GM21515 (cell line): ENCODE measurements around the gene AUTS2.

Experiments
- ATAC-seq: cut with Tn5 transposase; IDR thresholded peaks from one replicate; pipeline ENCODE4 v1.9.1; 2021; ENCODE audit not compliant: unreplicated experiment

AUTS2 gene

GRCh38 chr7:70152313-70152712 is 554.0 kb downstream of the AUTS2 start:
- ATAC-seq, result no peak

DNA sequence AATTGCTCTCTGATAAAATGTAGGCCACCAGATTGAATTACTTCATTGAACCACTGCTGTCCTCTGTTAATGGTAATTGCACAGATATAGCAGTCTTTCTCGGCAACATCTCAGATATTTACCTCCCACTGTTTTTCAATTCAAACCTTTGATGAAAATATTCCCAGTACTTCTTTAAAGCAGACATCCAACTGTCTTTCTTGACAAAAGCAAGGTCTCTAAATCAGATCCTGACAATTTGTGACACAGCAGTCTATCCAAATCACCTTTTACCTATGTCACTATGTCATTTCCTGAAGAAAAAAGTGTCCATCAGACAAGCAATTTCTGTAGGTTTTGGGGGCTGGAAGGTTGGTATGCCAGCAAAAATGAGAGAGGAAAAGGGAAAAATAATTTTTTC is 555.7 kb downstream of the AUTS2 start:
- ATAC-seq, result no peak

DNA sequence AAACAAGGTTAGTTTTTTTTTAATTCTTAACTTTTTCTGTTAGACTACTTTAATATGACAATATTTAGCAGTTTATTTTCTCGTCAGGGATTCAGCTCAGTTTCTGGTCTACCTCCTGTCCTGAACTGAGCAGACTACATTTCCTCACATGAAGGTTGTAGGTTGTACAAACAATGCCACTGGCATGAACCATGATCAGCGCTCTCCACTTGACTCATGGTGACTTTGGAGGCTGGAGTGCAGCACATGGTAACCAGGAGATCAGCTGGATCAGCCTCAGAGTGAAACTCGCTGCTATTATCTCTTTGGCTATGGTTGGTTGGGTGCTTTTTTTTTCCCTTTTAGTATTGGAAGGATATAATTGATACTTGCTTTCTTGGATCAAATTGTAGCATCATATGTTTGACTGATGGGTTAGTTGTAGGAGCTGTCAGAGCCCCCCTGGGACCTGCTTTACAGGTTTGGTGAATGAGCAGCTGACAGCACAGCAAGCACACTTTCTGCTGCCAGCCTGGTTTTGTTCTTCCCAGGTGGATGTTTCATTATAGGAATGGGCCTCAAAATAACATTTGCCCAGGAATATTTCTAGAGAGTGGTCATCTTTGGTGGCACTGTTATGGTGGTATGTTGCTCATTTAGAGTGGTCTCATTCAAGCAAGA is 556.4 kb downstream of the AUTS2 start:
- ATAC-seq, result no peak

- no peak for ATAC-seq
Observed at GRCh38 chr7:70156057-70156456, 557.8 kb downstream of the AUTS2 start.

GRCh38 chr7:70159121-70159520 is 560.8 kb downstream of the AUTS2 start:
- no peak for ATAC-seq

GRCh38 chr7:70165477-70166170 is 567.3 kb downstream of the AUTS2 start:
- no peak for ATAC-seq

DNA sequence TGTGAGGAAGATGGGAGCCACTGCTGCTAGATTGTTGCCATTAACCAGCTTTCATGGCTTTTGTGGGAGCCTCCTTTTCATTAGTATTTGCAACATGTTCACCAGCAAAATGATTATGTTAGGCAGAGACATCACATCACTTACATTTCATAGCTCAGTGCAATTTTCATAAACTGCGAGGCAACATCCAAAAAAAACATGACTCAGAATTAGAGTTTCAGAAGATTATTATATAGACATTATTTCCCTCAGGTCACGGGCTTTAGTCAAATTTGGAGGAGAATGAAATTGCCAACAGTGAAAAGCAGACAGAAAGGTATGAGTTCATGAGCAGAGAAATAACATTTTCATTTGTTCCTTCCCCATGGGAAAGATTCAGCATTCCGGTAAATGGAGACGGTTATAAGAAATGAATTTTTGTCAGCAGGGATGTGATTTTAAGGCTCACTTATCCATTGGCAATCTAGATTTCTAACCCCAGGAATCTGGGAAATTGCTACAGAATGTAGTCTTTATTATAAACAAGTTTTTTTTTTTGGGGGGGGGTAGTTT is 573.2 kb downstream of the AUTS2 start:
- ATAC-seq, result no peak

GRCh38 chr7:70177166-70177565 is 578.9 kb downstream of the AUTS2 start:
- no peak for ATAC-seq

- ATAC-seq, result no peak
Observed at GRCh38 chr7:70178211-70178610, 579.9 kb downstream of the AUTS2 start.

DNA sequence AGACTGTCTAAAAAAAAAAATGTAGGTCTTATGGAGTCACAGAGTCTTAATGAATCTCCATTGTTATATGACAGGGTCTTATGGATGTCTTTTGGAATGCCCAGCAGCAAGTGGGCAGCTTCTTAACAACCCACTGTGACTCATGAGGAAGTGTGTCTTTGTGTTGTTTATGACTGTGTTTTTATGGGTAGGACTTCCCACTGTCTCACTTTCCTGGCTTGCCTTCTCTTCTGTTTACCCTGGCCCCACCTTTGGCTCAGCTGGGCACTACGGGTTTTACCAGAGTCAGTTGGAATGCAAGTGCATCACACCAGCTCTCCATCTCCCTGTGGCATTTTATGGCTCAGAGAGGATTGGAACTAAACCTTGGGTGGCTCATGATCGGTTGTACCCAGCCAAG is 580.5 kb downstream of the AUTS2 start:
- no peak for ATAC-seq

GRCh38 chr7:70182521-70182920 is 584.2 kb downstream of the AUTS2 start:
- no peak for ATAC-seq

DNA sequence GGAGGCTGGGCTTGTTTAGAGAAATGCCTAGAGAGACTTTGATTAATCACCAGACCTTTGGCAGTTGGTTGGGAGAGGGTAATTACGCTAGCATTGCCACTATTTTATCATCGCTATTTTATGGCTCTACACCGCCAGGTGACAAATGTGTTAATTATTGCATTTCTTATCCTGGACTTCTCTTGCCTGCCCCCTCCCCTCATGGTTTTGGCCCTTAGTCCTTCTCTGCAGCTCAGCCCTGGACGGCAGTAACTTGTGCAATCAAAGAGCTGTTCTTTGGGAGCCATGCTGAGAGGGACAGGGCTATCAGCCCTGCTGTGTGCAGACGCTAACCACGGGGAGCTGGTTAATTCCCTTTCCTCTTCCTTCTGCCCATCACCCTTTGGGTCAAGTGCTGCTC is 585.0 kb downstream of the AUTS2 start:
- ATAC-seq, result no peak

DNA sequence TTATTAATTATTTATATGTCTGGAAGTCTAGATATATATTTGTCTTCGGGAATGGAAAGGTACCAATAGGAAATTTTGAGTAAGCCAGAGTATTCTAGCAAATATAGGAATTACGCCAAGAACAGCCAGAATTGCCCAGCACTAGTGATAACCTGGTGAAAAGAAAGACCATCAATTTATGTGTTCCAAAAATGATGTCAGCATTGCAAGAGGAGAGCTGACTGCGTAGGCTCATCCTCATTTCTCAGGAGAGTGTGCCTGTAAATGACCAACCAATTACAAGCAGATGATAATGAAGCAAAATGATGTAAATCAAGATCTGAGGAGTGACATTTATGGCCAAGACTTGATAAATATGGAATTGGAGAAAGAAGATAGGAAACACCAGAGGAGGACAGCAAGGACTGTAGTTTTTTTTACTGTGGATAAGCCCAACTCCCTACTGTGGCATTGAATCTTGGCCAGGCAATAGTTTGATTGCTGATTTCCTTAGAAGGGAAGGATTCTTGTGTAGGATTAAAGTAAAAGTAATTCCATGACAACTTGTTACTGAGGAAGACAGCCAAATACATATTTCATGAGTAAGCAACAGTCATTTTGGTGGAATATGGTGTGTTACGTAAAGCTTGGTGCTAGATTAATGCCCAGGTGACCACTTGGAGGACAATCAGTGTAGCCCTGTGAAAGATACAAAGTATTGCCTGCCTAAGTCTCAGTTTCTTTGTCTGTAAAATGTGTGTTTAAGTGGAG is 590.8 kb downstream of the AUTS2 start:
- ATAC-seq, result no peak

DNA sequence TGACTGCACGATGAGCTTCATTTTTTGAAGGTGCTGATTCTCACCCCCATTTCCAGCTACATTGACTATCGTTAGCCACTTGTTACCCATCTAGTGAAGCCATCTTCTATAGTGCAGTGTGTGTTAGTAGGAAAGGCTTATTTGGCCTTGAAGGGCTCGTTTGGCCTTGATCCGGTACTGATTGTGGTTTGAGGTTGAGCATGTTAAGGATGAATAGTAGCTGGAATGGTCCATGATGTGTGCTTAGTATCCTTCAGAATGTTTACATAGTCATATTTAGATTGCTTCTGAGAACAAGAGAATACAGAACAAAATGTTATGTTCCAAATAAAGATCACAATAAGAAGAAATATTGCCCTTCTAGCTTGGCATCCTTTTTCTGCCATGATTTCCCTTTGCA is 591.5 kb downstream of the AUTS2 start:
- no peak for ATAC-seq

GRCh38 chr7:70190281-70190680 is 592.0 kb downstream of the AUTS2 start:
- ATAC-seq, result no peak

GRCh38 chr7:70193514-70193913 is 595.2 kb downstream of the AUTS2 start:
- no peak for ATAC-seq

GRCh38 chr7:70208236-70209063 is 610.2 kb downstream of the AUTS2 start:
- no peak for ATAC-seq

- no peak for ATAC-seq
Observed at GRCh38 chr7:70210200-70210935, 612.1 kb downstream of the AUTS2 start.

DNA sequence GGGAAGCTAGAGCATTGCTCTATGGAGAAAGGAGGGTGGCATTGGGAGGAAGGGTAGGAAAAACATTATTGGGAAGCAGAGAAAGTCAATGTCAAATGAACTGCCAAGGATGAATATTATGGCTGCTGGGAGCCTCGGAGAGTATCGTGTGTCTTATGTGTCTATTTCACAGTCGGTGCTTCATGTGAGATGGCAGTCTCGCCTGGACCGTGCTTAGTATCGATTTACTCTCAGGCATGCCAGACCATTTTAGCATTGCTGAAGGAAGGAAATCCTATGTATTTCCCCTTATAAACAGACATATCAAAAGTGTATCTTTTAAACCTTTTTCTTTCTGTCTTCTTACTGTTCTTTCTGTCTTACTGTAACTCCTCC is 612.6 kb downstream of the AUTS2 start:
- ATAC-seq, result no peak

DNA sequence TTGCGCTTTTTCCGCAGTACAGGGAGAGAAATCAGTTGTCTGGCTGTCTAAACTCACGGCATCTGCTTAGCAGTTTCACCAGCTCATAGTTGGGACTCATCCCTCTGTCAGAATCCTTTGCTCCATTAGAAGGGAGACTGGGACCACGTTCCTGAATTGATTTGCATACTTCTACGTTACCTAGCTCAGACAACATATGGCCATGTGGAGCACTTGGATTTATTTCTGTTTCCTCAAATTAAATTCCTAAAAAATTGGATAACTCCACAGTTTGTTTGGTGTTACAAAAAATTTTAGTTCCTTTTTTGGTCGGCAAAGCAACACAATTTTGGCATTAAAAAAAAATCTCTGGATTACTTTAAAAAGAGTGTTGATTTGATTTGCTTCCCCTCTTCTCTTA is 614.0 kb downstream of the AUTS2 start:
- no peak for ATAC-seq
